Hematopoietic multipotent progenitor cell treated with erythropoietin and hydrocortisone succinate and interleukin-3 and kit ligand, for 4 days (in vitro differentiated cells): ENCODE results near the gene MYORG.
A peak's percentile ranks its signal among the peaks of the same experiment; 100 is the strongest.

Source experiments
- DNase-seq: peaks from one replicate; pipeline ENCODE4 v3.0.0-alpha.2; 2015

Gene MYORG

GRCh38 chr9:34384368-34385165 is 7.9 kb upstream of the MYORG start:
- no peak for DNase-seq

DNA sequence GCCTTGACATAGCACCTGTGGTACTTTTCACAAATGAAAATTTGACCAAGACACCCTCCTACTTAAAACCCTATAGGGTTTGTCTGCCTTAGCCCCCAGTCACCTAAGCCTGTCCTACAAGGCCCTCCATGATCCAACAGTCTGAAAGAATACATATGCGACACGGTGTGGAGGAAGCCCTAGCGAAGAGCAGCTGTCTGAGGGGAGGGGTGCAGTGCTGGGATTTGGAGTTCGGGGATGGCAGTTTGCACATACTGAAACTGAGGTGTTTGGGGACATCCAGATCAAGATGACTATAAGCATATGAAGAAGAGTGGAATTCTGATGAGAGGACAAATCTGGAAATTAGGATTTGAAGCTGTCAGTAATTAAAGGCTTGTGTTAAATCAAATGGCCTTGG is 7.2 kb upstream of the MYORG start:
- no peak for DNase-seq

- no peak for DNase-seq
These were observed 6.2 kb upstream of the MYORG start for GRCh38 chr9:34382879-34383278.

GRCh38 chr9:34382054-34382453 is 5.4 kb upstream of the MYORG start:
- no peak for DNase-seq

GRCh38 chr9:34381323-34381722 is 4.6 kb upstream of the MYORG start:
- DNase-seq, result peak; percentile 53

DNA sequence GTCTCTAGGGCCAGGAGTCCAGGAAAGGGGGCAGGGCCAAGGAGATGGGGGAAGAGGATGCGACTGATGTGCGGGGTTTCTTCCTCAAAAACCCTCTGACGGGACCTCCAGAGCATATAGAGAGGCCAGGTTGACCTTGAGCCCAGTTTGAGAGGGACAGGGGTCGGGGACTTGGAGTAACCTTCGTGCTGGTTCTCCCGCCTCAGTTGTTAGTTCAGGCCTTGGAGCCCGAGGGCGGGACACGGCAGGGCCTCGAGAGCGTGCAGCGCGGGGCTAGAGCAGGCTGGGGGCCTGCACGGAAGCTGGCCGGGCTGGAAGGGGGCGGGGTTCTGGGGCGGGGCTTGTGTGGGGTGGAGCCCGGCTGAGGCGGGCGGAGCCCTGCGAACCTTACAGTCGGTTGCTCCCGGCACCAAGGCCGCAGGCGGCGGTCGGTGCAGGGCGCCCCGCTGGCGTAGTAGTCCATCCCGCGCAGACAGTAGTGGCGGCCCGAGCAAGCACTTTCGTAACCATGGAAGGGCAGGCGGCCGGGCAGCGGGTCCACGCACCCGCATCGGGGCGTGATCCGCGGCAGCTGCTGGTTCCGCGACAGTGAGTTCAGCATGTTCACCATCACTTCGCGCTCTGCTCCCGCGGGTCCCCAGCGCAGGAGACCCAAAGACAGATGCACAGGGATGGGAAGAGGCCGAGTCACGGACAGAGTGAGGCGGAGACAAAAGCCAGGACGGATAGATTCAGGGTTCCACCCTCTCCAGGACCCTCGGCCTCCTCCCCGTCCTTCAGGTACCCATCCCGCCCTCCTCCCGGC is 4.0 kb upstream of the MYORG start:
- peak; percentile 90 for DNase-seq

DNA sequence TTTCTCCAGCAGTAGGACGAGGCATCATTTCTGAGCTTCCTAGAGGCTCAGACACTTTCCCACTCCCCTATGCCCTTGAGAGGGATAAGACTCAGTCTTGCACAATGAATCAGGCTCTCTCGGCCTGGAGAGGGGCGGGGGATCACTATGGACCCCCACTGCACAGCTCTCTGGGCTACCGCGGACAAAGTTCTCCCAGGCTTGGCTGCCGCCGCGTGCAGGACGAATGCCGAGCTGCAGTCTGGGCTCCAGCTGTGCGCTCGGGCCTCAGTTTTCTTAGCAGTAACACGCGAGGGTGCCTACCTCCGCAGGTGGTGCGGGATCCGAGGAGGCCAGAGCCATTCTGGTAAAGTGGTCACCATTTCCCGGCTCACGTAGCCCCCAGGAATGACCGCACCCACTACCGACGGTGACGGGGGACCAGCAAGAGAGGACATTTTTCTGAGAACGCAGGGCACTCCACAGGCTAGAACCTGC is 3.4 kb upstream of the MYORG start:
- peak; percentile 37 for DNase-seq

DNA sequence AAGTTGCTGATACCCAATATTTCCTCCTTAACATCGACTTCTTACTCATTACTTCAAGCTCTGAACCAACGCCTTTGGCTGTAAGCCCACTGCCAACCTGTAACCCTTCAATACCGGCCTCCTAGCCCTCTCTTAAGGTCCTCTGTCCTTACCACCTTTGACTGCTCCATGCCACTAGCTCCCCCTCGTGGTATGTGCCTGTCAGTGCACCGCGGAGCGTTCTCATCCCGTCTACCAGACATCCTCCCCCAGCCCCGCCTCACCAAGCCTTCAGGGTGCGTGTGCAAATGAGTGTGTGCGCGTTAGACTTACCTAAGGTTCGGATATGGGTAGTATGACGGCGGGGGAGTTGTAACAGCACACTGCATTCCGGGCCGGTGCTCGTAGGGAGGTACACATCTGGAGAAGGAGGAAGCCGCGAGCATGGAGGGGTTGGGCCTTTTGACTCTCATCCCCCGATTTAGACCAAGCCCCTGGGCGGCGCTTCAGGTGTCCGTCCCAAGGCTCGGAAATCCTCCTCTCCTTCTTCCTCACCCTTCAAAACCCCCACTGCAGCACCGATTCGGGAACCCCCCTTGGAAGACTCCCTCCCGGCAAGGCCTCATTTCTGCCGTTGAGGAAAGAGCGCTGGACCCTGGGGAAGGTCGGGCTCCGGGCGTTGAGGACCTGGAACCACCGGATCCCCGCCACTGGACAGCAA is 2.8 kb upstream of the MYORG start:
- DNase-seq, result peak; percentile 94

DNA sequence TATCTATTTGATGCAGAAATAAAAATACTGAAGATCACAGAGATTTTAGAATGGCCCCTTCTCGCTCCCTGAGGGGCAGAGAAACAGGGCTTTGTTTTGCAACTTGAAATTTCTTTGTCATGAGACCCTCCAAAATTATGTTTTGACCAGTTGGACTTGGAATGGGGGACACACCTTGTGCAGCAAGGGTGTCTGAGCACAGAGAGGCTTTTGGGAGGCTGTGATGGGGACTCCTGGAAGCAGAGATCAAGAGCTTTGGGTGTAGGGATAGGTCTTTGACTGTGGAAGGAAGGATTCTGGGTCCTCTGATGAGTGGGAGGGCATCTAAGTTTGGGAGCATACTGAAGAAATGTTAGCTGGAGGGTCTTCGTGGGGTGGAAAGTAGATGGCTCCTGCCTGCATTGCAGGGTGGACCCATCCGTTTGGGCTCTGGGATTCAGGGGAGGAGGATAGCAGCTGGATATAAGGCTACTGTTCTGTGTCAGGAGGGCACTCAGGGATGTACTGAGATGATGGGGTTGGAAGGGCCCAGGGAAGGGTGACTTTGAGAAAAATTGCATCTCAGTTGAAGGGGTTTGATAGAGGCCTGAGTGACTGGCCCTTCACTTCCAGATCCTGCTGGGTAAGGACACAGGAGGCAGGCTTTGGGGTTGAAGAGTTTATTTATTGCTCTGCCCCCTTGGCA is 1.8 kb upstream of the MYORG start:
- DNase-seq, result no peak

GRCh38 chr9:34377404-34377746 is 677 bp upstream of the MYORG start:
- DNase-seq, result peak; percentile 61

DNA sequence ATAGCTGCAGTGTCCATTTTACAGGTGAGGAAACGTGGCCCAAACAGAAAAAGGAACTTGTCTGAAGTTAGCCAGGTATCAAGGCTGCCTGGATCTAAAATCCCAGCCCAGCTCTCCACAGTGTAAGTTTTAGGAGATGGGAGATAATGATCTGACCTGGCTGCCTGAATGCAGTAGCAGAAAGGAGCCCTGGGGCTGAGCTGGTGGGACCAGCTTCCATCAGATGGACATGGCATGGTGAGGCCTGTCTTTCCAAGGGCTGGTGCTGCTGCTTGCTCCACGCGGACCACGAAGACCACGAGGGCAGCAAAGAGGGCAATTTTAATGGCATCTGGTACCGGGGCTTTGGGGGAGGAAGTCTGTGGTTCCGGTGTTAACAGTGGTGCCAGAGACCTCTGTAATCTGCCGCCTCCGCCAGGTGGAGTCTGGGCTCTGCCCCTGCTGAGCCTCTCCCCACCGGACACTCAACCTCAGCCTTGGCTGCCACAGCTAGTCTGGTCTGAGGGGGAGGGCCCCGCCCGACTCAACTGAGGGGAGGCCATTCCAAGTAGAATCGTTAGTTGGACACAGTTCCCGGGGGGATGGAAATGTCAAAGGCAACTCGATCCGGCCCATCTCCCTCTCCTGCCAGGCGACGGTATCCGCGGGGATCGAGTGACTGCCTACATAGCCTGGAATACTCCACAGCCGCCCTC is 650 bp downstream of the MYORG start:
- DNase-seq, result peak; percentile 59

DNA sequence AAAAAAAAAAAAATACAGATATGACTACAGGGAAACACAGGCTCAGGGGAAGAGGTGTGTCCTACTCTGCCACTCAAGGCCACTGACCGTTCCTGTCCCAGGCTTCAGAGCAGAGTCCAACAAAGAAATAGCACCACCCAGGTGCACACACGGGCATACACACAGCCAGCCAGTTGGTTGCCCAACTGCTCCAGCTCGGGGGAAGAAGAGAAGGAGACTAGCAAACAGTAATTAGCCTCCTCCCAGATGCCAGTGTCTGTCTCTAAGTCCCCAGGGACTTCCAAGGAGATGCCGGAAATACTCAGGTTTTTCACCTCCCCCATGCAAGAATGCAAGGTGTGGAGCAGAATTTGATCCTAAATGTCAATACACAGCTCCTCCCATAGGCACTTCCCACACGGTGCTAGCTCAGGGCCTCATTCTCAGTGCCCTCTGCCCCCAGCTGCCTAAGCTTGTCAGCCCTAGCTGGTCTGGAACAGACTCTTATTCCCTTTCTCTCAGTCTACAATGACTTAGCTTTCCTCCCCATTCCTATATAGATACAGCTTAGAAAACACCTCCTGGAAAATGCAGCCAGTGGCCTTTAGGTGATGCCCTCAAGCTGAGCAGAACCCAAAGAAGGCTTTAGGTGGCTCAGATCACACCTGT is 1.7 kb downstream of the MYORG start:
- no peak for DNase-seq

DNA sequence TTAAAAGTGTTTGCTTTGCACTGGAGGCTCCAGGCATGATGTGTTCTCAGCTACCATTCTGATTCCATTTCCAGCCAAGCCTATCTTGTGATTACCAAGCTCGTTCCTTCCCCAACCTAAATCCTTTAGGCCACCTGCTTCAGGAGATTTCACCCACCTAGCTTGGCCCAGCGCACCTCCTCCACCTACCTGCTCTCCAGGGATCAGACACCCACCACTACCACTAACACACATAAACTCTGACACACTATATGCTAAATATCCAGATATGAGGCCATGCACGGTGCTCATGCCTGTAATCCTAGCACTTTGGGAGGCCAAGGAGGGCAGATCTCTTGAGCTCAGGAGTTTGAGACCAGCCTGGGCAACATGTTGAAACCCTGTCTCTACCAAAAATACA is 2.4 kb downstream of the MYORG start:
- DNase-seq, result no peak

- no peak for DNase-seq
These were observed 2.9 kb downstream of the MYORG start for GRCh38 chr9:34373749-34374148.

- no peak for DNase-seq
These were observed 4.2 kb downstream of the MYORG start for GRCh38 chr9:34372467-34373011.

- DNase-seq, result no peak
These were observed 4.7 kb downstream of the MYORG start for GRCh38 chr9:34371886-34372466.

- peak; percentile 42 for DNase-seq
These were observed 5.5 kb downstream of the MYORG start for GRCh38 chr9:34370970-34371880.

DNA sequence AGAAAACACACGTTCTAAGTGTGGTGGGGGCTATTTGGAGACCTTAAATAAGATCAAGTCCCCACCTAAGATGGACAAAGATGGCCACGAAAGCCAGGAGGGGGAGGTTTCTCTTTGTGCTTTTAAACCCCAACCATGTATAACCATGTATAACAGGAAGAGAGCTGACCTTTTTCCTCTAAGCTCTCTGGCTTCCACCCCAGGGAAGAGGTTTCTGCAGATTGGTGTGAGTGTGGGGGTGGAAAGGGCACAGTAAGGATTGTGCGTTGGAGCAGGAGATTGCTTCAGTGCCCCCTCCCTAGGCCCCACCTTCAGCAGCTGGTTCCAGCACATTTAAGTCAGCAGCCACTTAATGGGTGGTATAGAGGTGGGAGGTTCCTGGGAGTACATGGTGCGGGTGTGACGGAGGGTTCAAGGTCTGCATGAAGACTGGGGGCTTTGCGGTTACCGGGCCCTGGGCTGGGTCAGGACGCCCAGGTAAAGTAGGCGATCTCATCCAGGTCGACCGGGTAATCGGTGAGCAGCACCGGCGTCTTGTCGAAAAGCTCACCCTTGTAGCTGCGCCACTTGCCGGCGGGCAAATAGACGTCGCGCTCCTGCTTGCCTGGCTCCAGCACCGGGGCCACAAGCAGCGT is 6.2 kb downstream of the MYORG start:
- DNase-seq, result no peak

- DNase-seq, result no peak
These were observed 7.1 kb downstream of the MYORG start for GRCh38 chr9:34369636-34370035.
